Dendritic cell treated with granulocyte-macrophage colony-stimulating factor and Interleukin-4, amounts not matched to agents 40 ng/mL and 50 ng/mL, for 4 days (primary cell): ENCODE data around the gene SUPT20H.
"Not testable (repeated sequence)": the region's sequence is repeated elsewhere in the genome, so short reads cannot be mapped to it uniquely, and the experiment has no call there.

Experiments used
- H3K27ac Mint-ChIP-seq: one replicate; pipeline ENCODE4 v1.8.0; 2022; ENCODE audit warnings: mild to moderate bottlenecking, mixed read lengths
- H3K27me3 Mint-ChIP-seq: one replicate; pipeline ENCODE4 v1.8.0; 2022; ENCODE audit warnings: mild to moderate bottlenecking, mixed read lengths
- H3K36me3 Mint-ChIP-seq: one replicate; pipeline ENCODE4 v1.8.0; 2022; ENCODE audit warnings: low read depth, mixed read lengths
- H3K4me1 Mint-ChIP-seq: one replicate; pipeline ENCODE4 v1.8.0; 2022; ENCODE audit warnings: low read depth, mixed read lengths
- H3K4me3 Mint-ChIP-seq: one replicate; pipeline ENCODE4 v1.8.0; 2022; ENCODE audit warnings: mild to moderate bottlenecking, moderate library complexity, mixed read lengths
- H3K9me3 Mint-ChIP-seq: one replicate; pipeline ENCODE4 v1.8.0; 2022; ENCODE audit warnings: mixed read lengths
- intact Hi-C: fragments of 100-400 bp; cut with micrococcal nuclease; formaldehyde crosslinking; loops from one replicate; pipeline ENCODE4 v1.15.0; 2022

Gene SUPT20H

GRCh38 chr13:37056228-37056627 is 3.3 kb downstream of the SUPT20H start:
- H3K36me3 Mint-ChIP-seq: peaks cover 39% of the 10 kb centered on the region
- not testable (repeated sequence) for H3K4me3 Mint-ChIP-seq, H3K27me3 Mint-ChIP-seq, H3K9me3 Mint-ChIP-seq, H3K27ac Mint-ChIP-seq
- intact Hi-C loops: loop anchor here (10.0 kb wide), 1 partner anchor 231 kb away; no protein-coding TSS in a partner anchor
- peaks cover 39% of the 10 kb centered on the region for H3K4me1 Mint-ChIP-seq

- H3K4me3 Mint-ChIP-seq: not testable (repeated sequence)
These were observed 6.4 kb downstream of the SUPT20H start for GRCh38 chr13:37053111-37053510.

GRCh38 chr13:37049810-37050209 is 9.7 kb downstream of the SUPT20H start:
- no peaks in the 10 kb centered on the region for H3K27me3 Mint-ChIP-seq
- H3K27ac Mint-ChIP-seq: no peak overlapping the region
- no peaks in the 10 kb centered on the region for H3K9me3 Mint-ChIP-seq
- peaks cover 10% of the 10 kb centered on the region for H3K4me1 Mint-ChIP-seq
- peaks cover 42% of the 10 kb centered on the region for H3K36me3 Mint-ChIP-seq
- H3K4me3 Mint-ChIP-seq: no peak overlapping the region
- intact Hi-C loops: loop anchor here (5.0 to 10.0 kb wide), 2 partner anchors 38 to 225 kb away; no protein-coding TSS in a partner anchor

More at GRCh38 chr13:37053111-37053510, 6.4 kb downstream of the SUPT20H start:
- not testable (repeated sequence) for H3K27ac Mint-ChIP-seq, H3K9me3 Mint-ChIP-seq, H3K27me3 Mint-ChIP-seq
- Mint-ChIP-seq H3K4me1 (peaks cover 30% of the 10 kb centered on the region), H3K36me3 (peaks cover 37% of the 10 kb centered on the region)
- intact Hi-C loops: loop anchor here (10.0 kb wide), 1 partner anchor 228 kb away; no protein-coding TSS in a partner anchor

GRCh38 chr13:37047846-37048245 is 11.6 kb downstream of the SUPT20H start:
- Mint-ChIP-seq H3K4me3 (no peak overlapping the region), H3K9me3 (no peaks in the 10 kb centered on the region), H3K4me1 (peaks cover 7% of the 10 kb centered on the region), H3K27ac (no peak overlapping the region), H3K36me3 (peaks cover 47% of the 10 kb centered on the region), H3K27me3 (no peaks in the 10 kb centered on the region)
- intact Hi-C loops: loop anchor here (5.0 kb wide), 1 partner anchor 36 kb away; no protein-coding TSS in a partner anchor

GRCh38 chr13:37047032-37047431 is 12.5 kb downstream of the SUPT20H start:
- Mint-ChIP-seq H3K9me3 (no peaks in the 10 kb centered on the region), H3K36me3 (peaks cover 54% of the 10 kb centered on the region)
- intact Hi-C loops: loop anchor here (5.0 kb wide), 1 partner anchor 35 kb away; no protein-coding TSS in a partner anchor

GRCh38 chr13:37046062-37046461 is 13.4 kb downstream of the SUPT20H start:
- H3K4me3 Mint-ChIP-seq: no peak overlapping the region
- H3K27ac Mint-ChIP-seq: no peak overlapping the region
- no peaks in the 10 kb centered on the region for H3K27me3 Mint-ChIP-seq
- peaks cover 60% of the 10 kb centered on the region for H3K36me3 Mint-ChIP-seq
- intact Hi-C loops: loop anchor here (5.0 kb wide), 1 partner anchor 34 kb away; no protein-coding TSS in a partner anchor
- H3K9me3 Mint-ChIP-seq: no peaks in the 10 kb centered on the region
- no peaks in the 10 kb centered on the region for H3K4me1 Mint-ChIP-seq

More at GRCh38 chr13:37047032-37047431, 12.5 kb downstream of the SUPT20H start:
- H3K27ac Mint-ChIP-seq: no peak overlapping the region
- no peaks in the 10 kb centered on the region for H3K27me3 Mint-ChIP-seq
- H3K4me3 Mint-ChIP-seq: no peak overlapping the region
- peaks cover 2% of the 10 kb centered on the region for H3K4me1 Mint-ChIP-seq

- Mint-ChIP-seq H3K4me1 (no peaks in the 10 kb centered on the region), H3K36me3 (peaks cover 79% of the 10 kb centered on the region), H3K4me3 (no peak overlapping the region), H3K27me3 (no peaks in the 10 kb centered on the region), H3K27ac (no peak overlapping the region), H3K9me3 (no peaks in the 10 kb centered on the region)
- intact Hi-C loops: no loop called here
These were observed 18.7 kb downstream of the SUPT20H start for GRCh38 chr13:37040789-37041188.

- H3K4me3 Mint-ChIP-seq: no peak overlapping the region
- H3K27me3 Mint-ChIP-seq: no peaks in the 10 kb centered on the region
- no peaks in the 10 kb centered on the region for H3K4me1 Mint-ChIP-seq
- no peak overlapping the region for H3K27ac Mint-ChIP-seq
- peaks cover 83% of the 10 kb centered on the region for H3K36me3 Mint-ChIP-seq
- no peaks in the 10 kb centered on the region for H3K9me3 Mint-ChIP-seq
- intact Hi-C loops: loop anchor here (10.0 kb wide), 1 partner anchor 1985 kb away; no protein-coding TSS in a partner anchor
These were observed 19.6 kb downstream of the SUPT20H start for GRCh38 chr13:37039896-37040295.

- peaks cover 88% of the 10 kb centered on the region for H3K36me3 Mint-ChIP-seq
- H3K27ac Mint-ChIP-seq: no peak overlapping the region
- no peaks in the 10 kb centered on the region for H3K9me3 Mint-ChIP-seq
- no peaks in the 10 kb centered on the region for H3K27me3 Mint-ChIP-seq
- intact Hi-C loops: loop anchor here (10.0 kb wide), 1 partner anchor 1988 kb away; no protein-coding TSS in a partner anchor
- H3K4me3 Mint-ChIP-seq: no peak overlapping the region
- H3K4me1 Mint-ChIP-seq: no peaks in the 10 kb centered on the region
These were observed 22.2 kb downstream of the SUPT20H start for GRCh38 chr13:37037241-37037640.

GRCh38 chr13:37029617-37030016 is 29.9 kb downstream of the SUPT20H start:
- H3K36me3 Mint-ChIP-seq: peaks cover 70% of the 10 kb centered on the region
- no peak overlapping the region for H3K27ac Mint-ChIP-seq
- intact Hi-C loops: loop anchor here (10.0 kb wide), 1 partner anchor 1995 kb away; no protein-coding TSS in a partner anchor
- no peak overlapping the region for H3K4me3 Mint-ChIP-seq
- H3K9me3 Mint-ChIP-seq: no peaks in the 10 kb centered on the region
- H3K4me1 Mint-ChIP-seq: no peaks in the 10 kb centered on the region
- H3K27me3 Mint-ChIP-seq: no peaks in the 10 kb centered on the region

GRCh38 chr13:37027639-37028038 is 31.8 kb downstream of the SUPT20H start:
- no peaks in the 10 kb centered on the region for H3K9me3 Mint-ChIP-seq
- intact Hi-C loops: no loop called here

GRCh38 chr13:37026771-37027170 is 32.7 kb downstream of the SUPT20H start:
- H3K36me3 Mint-ChIP-seq: peaks cover 70% of the 10 kb centered on the region
- intact Hi-C loops: no loop called here

More at GRCh38 chr13:37027639-37028038, 31.8 kb downstream of the SUPT20H start:
- H3K4me3 Mint-ChIP-seq: no peak overlapping the region
- H3K27me3 Mint-ChIP-seq: no peaks in the 10 kb centered on the region
- no peaks in the 10 kb centered on the region for H3K4me1 Mint-ChIP-seq
- H3K36me3 Mint-ChIP-seq: peaks cover 70% of the 10 kb centered on the region
- no peak overlapping the region for H3K27ac Mint-ChIP-seq

GRCh38 chr13:37023871-37024270 is 35.6 kb downstream of the SUPT20H start:
- H3K4me3 Mint-ChIP-seq: no peak overlapping the region
- no peak overlapping the region for H3K27ac Mint-ChIP-seq

More at GRCh38 chr13:37026771-37027170, 32.7 kb downstream of the SUPT20H start:
- H3K27me3 Mint-ChIP-seq: no peaks in the 10 kb centered on the region
- no peaks in the 10 kb centered on the region for H3K9me3 Mint-ChIP-seq
- no peak overlapping the region for H3K27ac Mint-ChIP-seq
- H3K4me3 Mint-ChIP-seq: no peak overlapping the region
- no peaks in the 10 kb centered on the region for H3K4me1 Mint-ChIP-seq

GRCh38 chr13:37014609-37015008 is 44.9 kb downstream of the SUPT20H start:
- Mint-ChIP-seq H3K9me3 (no peaks in the 10 kb centered on the region), H3K27me3 (no peaks in the 10 kb centered on the region), H3K27ac (no peak overlapping the region), H3K4me1 (no peaks in the 10 kb centered on the region), H3K36me3 (peaks cover 70% of the 10 kb centered on the region), H3K4me3 (no peak overlapping the region)
- intact Hi-C loops: loop anchor here (5.0 kb wide), 1 partner anchor 33 kb away; no protein-coding TSS in a partner anchor

More at GRCh38 chr13:37023871-37024270, 35.6 kb downstream of the SUPT20H start:
- Mint-ChIP-seq H3K4me1 (no peaks in the 10 kb centered on the region), H3K36me3 (peaks cover 56% of the 10 kb centered on the region), H3K27me3 (no peaks in the 10 kb centered on the region), H3K9me3 (no peaks in the 10 kb centered on the region)
- intact Hi-C loops: no loop called here
